ENCODE data around the gene PPFIA1. TPM values are rescaled to one million over a fixed set of nuclear protein-coding genes. Genes with fewer than 3 reads are reported as not detected.

Gene PPFIA1
- total and polyA plus RNA-seq, 2 of the 8 experiments (the other 6 are each of a cell fraction or from before 2014, with no cell fraction given), result 44.3 to 73.5 TPM

DNA sequence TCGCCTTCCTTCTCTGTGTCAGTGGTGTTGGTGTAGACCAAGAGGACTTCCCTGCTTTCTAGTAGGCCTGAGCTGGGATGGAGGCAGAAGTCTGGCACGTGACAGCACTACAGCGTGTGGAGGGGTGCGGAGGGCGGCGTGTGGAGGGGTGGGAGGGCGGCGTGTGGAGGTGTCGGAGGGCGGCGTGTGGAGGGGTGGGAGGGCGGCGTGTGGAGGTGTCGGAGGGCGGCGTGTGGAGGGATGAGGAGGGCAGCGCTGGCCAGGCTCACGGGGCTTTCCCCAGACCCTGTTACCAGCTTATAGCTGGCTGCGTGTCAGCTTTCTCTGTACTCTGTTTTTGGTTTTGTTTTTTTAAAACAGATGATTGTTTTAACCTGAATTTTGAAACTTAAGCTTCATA is 82.1 kb downstream of the PPFIA1 start:
- H3K23ac ChIP-seq (ENCODE audit: insufficient read length), result no peak overlapping the region
- H3K4me3 ChIP-seq (ENCODE audit: extremely low read depth in 1 of 4, insufficient read depth in 2 of 4, low read depth in 3 of 4, low read length in 4 of 4), result no peak overlapping the region
- no peak overlapping the region for H2BK5ac ChIP-seq (ENCODE audit: low read depth, low read length)
- H2AK5ac ChIP-seq (ENCODE audit: low read depth, low read length), result no peak overlapping the region
- H3K27ac ChIP-seq (ENCODE audit: low read depth, low read length), result no peak overlapping the region
- H3K4ac ChIP-seq (replicated peaks; ENCODE audit: insufficient read length, low read depth, low read length), result no peak overlapping the region
- H3K18ac ChIP-seq (ENCODE audit: extremely low read depth, low read length), result no peak overlapping the region
- H3K4me1 ChIP-seq (replicated peaks in 1 of 4; ENCODE audit: control insufficient read depth in 3 of 4, insufficient read depth in 4 of 4, low read length in 3 of 4), result no peaks in the 10 kb centered on the region
- H3K27me3 ChIP-seq (replicated peaks in 1 of 4; ENCODE audit: control insufficient read depth in 3 of 4, extremely low read depth in 1 of 4, insufficient read depth in 3 of 4, low read length in 3 of 4), result no peaks in the 10 kb centered on the region
- no peak for FAIRE-seq
- ChIA-PET CTCF (ENCODE audit: partially characterized antibody) (interaction anchor here (1.1 kb wide), 2 partner anchors 11 to 63 kb away, joined by 3 read pairs; no protein-coding TSS in a partner anchor), POLR2A (ENCODE audit: partially characterized antibody) (interaction anchor here (2.0 kb wide), 1 partner anchor 16 kb away, joined by 4 read pairs; no protein-coding TSS in a partner anchor)
- no peak overlapping the region for H2BK120ac ChIP-seq (replicated peaks; ENCODE audit: low read depth, low read length)
- H2BK15ac ChIP-seq (ENCODE audit: low read length), result no peak overlapping the region
- H4K8ac ChIP-seq (ENCODE audit: extremely low read depth, insufficient read depth, low read length), result no peak overlapping the region
- no peak overlapping the region for H2AFZ ChIP-seq (ENCODE audit: low read length)
- no peak overlapping the region for H3K56ac ChIP-seq (replicated peaks; ENCODE audit: insufficient read length, low read depth, low read length)
- H3K79me1 ChIP-seq (ENCODE audit: low read depth, low read length), result no peaks in the 10 kb centered on the region
- no peak overlapping the region for H3K4me2 ChIP-seq (ENCODE audit: insufficient read depth in 1 of 2, low read depth in 2 of 2, low read length in 2 of 2)
- WGBS, 2 experiments (ENCODE audit: extremely low coverage in 1 of 2, insufficient coverage in 1 of 2, insufficient read length in 1 of 2, insufficient replicate concordance in 2 of 2, low coverage in 1 of 2, low lambda C conversion rate in 2 of 2, missing lambda C conversion rate in 1 of 2), result 94% methylated on average over 8 of the region's 19 CpGs; no CpG with 5 or more reads in 1 of the 2 experiments
- no peaks in the 10 kb centered on the region for H3K23me2 ChIP-seq (ENCODE audit: low read depth, low read length)
- peaks cover 28 to 68% (median 52%) of the 10 kb centered on the region in 4 experiments for H3K36me3 ChIP-seq (ENCODE audit: control insufficient read depth in 2 of 4, insufficient read depth in 4 of 4, low read length in 3 of 4)
- H4K5ac ChIP-seq (ENCODE audit: insufficient read length, low read depth, low read length), result no peak overlapping the region
- DNase-seq (ENCODE audit: low read depth in 1 of 2, low spot score in 2 of 2), result peak in 1 of 2 experiments; percentile 6
- H4K20me1 ChIP-seq (replicated peaks in 1 of 2; ENCODE audit: control insufficient read depth in 1 of 2, insufficient read depth in 2 of 2, low read length in 2 of 2), result peaks cover 2 to 4% of the 10 kb centered on the region in 2 experiments
- H4K91ac ChIP-seq (replicated peaks; ENCODE audit: insufficient read length, low read length), result no peak overlapping the region
- no peak overlapping the region for H2BK12ac ChIP-seq (ENCODE audit: low read depth, low read length)
- H3K79me2 ChIP-seq (ENCODE audit: control insufficient read depth in 1 of 2, insufficient read depth in 2 of 2, low read length in 2 of 2), result no peaks in the 10 kb centered on the region
- H3K14ac ChIP-seq (ENCODE audit: insufficient read length), result no peak overlapping the region
- H2BK20ac ChIP-seq (ENCODE audit: low read length), result no peak overlapping the region
- H3K9me3 ChIP-seq (ENCODE audit: insufficient read depth in 2 of 2, low read depth in 1 of 2, low read length in 1 of 2), result no peaks in the 10 kb centered on the region
- H3K9ac ChIP-seq (replicated peaks in 1 of 4; ENCODE audit: extremely low read depth in 1 of 4, low read depth in 3 of 4, low read length in 3 of 4), result no peak overlapping the region; a peak in 1 of 7 replicates
- TF ChIP-seq BACH1 (IDR thresholded peaks at IDR 0.05; ENCODE audit: low read length), result no peak
- no peak for TF ChIP-seq CHD1 (IDR thresholded peaks at IDR 0.05; ENCODE audit: low read depth, low read length)
- TF ChIP-seq EZH2 (IDR thresholded peaks at IDR 0.05; ENCODE audit: low read depth, low read length, severe bottlenecking), result no peak
- TF ChIP-seq RBBP5 (IDR thresholded peaks at IDR 0.05; ENCODE audit: borderline replicate concordance, low read depth, low read length), result no peak
- TF ChIP-seq JUN (IDR thresholded peaks at IDR 0.05; ENCODE audit: low read depth, low read length), result no peak

Data from H1 (cell line).